Keratinocyte (primary cell): ENCODE data around the gene SMC5. TPM values are rescaled to one million over a fixed set of nuclear protein-coding genes. Genes with fewer than 3 reads are reported as not detected.

Source experiments
- DNase-seq: peaks from one replicate; pipeline ENCODE4 v3.0.0-alpha.2; 2011; ENCODE audit warnings: low read depth, missing footprints, low spot score
- FAIRE-seq: peaks from 2 replicates; lab custom pipeline; 2011; peaks lifted over from hg19 to GRCh38; lab: Jason Lieb, UNC
- H2AFZ ChIP-seq: 2 replicates; pipeline ENCODE4 v1.6.0; 2012; ENCODE audit warnings: low read length, control low read depth, inconsistent platforms; ENCODE audit not compliant: control insufficient read depth
- H3K27ac ChIP-seq: 2 replicates; pipeline ENCODE4 v1.5.1; 2011; ENCODE audit warnings: low read length; ENCODE audit not compliant: control insufficient read depth, insufficient read depth
- H3K27me3 ChIP-seq: 3 replicates; pipeline ENCODE4 v1.6.0; 2011; ENCODE audit warnings: low read length; ENCODE audit not compliant: control insufficient read depth, insufficient read depth; ENCODE audit errors: extremely low read depth
- H3K36me3 ChIP-seq, 2 experiments: 2 replicates in 1 of 2; 3 replicates in 1 of 2; pipeline ENCODE4 v1.5.1; 2011; ENCODE audit warnings: low read length in 2 of 2, mild to moderate bottlenecking in 1 of 2; ENCODE audit not compliant: control insufficient read depth in 2 of 2, insufficient read depth in 2 of 2; ENCODE audit errors: extremely low read depth in 1 of 2
- H3K4me1 ChIP-seq: 3 replicates; pipeline ENCODE4 v1.5.1; 2011; ENCODE audit warnings: low read length; ENCODE audit not compliant: control insufficient read depth, insufficient read depth; ENCODE audit errors: extremely low read depth
- H3K4me2 ChIP-seq: 3 replicates; pipeline ENCODE4 v1.6.0; 2011; ENCODE audit warnings: low read depth, low read length; ENCODE audit not compliant: control insufficient read depth, insufficient read depth; ENCODE audit errors: extremely low read depth
- H3K4me3 ChIP-seq, 3 experiments: fragments of 200-600 bp in 1 of 3; sonication (generic) in 1 of 3; 2 replicates in 2 of 3; 3 replicates in 1 of 3; pipeline ENCODE4 v1.5.1; 2011 to 2016; ENCODE audit warnings: low read length in 3 of 3, mild to moderate bottlenecking in 3 of 3, control low read depth in 2 of 3, inconsistent platforms in 1 of 3, low read depth in 1 of 3, mixed read lengths in 1 of 3, mixed run types in 1 of 3, moderate library complexity in 1 of 3; ENCODE audit not compliant: control insufficient read depth in 2 of 3, insufficient read depth in 2 of 3; ENCODE audit errors: extremely low read depth in 1 of 3
- H3K79me2 ChIP-seq: 2 replicates; pipeline ENCODE4 v1.6.0; 2012; ENCODE audit warnings: low read length; ENCODE audit not compliant: control insufficient read depth, insufficient read depth
- H3K9ac ChIP-seq: 3 replicates; pipeline ENCODE4 v1.6.0; 2011; ENCODE audit warnings: low read length; ENCODE audit not compliant: control insufficient read depth, insufficient read depth; ENCODE audit errors: extremely low read depth
- H3K9me1 ChIP-seq: 3 replicates; pipeline ENCODE4 v1.6.0; 2011; ENCODE audit warnings: low read length; ENCODE audit not compliant: control insufficient read depth, insufficient read depth; ENCODE audit errors: extremely low read depth
- H3K9me3 ChIP-seq: 2 replicates; pipeline ENCODE4 v1.5.1; 2012; ENCODE audit warnings: low read depth, low read length; ENCODE audit not compliant: control insufficient read depth
- H4K20me1 ChIP-seq: 3 replicates; pipeline ENCODE4 v1.6.0; 2011; ENCODE audit warnings: low read length; ENCODE audit not compliant: control insufficient read depth, insufficient read depth; ENCODE audit errors: extremely low read depth
- EZH2 ChIP-seq: IDR thresholded peaks from one replicate; pipeline ENCODE4 v1.6.1; 2012; ENCODE audit warnings: inconsistent platforms, mild to moderate bottlenecking, low read length, moderate library complexity
- dilution Hi-C: fragments of 300-500 bp; cut with MboI; formaldehyde crosslinking; loops from one replicate; pipeline ENCODE4 v1.7.0; 2020; ENCODE audit warnings: low sequenced_read_pairs; ENCODE audit not compliant: extremely low pct_ligation_motif_present
- polyA plus RNA-seq, 5 experiments: library from polyadenylated mRNA; depleted of rRNA in 3 of 5; stranded (reverse) in 3 of 5; stranded (forward) in 1 of 5; unstranded in 1 of 5; fragments of >200 nt; gene quantifications; 1 replicate in 1 of 5; 2 replicates in 3 of 5; 3 replicates in 1 of 5; pipeline versions ENCODE4 v1.2.1 to v1.2.3, GENCODE V29; 2011 to 2012; ENCODE audit warnings: missing spikeins in 2 of 5, low read depth in 1 of 5, low replicate concordance in 1 of 5
- TF ChIP-seq, protein P1 (sequence below), 3 experiments: IDR thresholded peaks in 1 of 3; conservative IDR thresholded peaks in 1 of 3; optimal IDR thresholded peaks in 1 of 3; 2 replicates in 2 of 3; 3 replicates in 1 of 3; pipeline versions ENCODE3 to v1.5.1; 2011; ENCODE audit warnings: low read length in 3 of 3, mild to moderate bottlenecking in 3 of 3, moderate library complexity in 2 of 3, control low read depth in 1 of 3, inconsistent platforms in 1 of 3; ENCODE audit not compliant: insufficient read depth in 2 of 3; ENCODE audit errors: extremely low read depth in 1 of 3

Gene SMC5
- polyA plus RNA-seq, 1 donor (not counting 4 experiments of a cell fraction or from before 2014, with no cell fraction given): 16.5 TPM

DNA sequence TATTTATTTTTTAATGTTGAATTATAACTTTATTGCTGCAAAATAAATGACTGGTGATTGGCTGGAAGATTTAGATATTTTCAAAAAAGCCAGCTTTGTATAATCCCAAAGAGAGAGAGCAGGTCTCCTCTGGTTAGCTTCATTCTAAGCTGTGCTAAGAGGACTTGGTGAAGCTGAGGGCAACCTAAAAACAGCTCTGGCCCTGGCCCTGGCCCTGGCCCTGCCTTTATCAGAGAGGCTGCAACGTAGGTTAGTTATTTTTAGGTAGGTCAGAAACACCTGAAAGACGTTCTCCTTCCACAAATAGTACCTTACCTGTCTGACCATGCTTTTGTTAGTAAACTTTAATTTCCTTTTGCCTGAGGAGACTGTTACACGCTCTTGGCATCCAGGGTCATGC lies 97.0 kb downstream of the SMC5 start:
- Histone ChIP-seq H3K4me1 (no peaks in the 10 kb centered on the region), H3K4me2 (no peak overlapping the region), H3K9me3 (no peaks in the 10 kb centered on the region), H4K20me1 (no peaks in the 10 kb centered on the region), H3K27ac (no peak overlapping the region), H2AFZ (no peak overlapping the region), H3K4me3 (no peak overlapping the region), H3K9me1 (no peaks in the 10 kb centered on the region), H3K36me3 (no peaks in the 10 kb centered on the region), H3K9ac (no peak overlapping the region), H3K79me2 (no peaks in the 10 kb centered on the region), H3K27me3 (no peaks in the 10 kb centered on the region)
- dilution Hi-C loops: no loop called here
- TF ChIP-seq EZH2: no peak
- TF ChIP-seq, protein P1, sequence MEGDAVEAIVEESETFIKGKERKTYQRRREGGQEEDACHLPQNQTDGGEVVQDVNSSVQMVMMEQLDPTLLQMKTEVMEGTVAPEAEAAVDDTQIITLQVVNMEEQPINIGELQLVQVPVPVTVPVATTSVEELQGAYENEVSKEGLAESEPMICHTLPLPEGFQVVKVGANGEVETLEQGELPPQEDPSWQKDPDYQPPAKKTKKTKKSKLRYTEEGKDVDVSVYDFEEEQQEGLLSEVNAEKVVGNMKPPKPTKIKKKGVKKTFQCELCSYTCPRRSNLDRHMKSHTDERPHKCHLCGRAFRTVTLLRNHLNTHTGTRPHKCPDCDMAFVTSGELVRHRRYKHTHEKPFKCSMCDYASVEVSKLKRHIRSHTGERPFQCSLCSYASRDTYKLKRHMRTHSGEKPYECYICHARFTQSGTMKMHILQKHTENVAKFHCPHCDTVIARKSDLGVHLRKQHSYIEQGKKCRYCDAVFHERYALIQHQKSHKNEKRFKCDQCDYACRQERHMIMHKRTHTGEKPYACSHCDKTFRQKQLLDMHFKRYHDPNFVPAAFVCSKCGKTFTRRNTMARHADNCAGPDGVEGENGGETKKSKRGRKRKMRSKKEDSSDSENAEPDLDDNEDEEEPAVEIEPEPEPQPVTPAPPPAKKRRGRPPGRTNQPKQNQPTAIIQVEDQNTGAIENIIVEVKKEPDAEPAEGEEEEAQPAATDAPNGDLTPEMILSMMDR (optimal IDR thresholded peaks at IDR 0.05 in 1 of 3, IDR thresholded peaks at IDR 0.05 in 1 of 3, conservative IDR thresholded peaks at IDR 0.05 in 1 of 3; ENCODE audit: extremely low read depth in 1 of 3, insufficient read depth in 2 of 3, low read length in 3 of 3): no peak
- no peak for DNase-seq
- no peak for FAIRE-seq

DNA sequence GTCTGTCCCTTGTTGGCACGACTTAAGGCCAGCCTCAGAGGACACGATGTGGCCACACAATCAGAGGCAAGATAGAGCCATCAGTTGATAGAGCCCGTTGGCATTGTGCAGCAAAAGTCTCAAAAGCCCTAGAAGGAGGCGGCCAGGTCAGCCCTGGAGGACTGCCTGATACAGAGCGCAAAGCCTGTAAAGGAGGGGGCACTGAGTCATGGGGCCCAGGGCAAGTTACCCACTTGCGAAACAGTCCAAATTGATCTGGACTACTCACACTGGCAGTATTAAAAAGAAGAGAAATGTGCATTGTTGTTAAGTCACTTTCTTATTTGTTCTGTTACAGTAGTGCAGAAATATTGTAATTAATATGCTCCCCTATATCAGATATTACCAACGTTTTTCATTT lies 104.2 kb downstream of the SMC5 start:
- Histone ChIP-seq H3K9ac (no peak overlapping the region), H4K20me1 (no peaks in the 10 kb centered on the region), H3K4me1 (no peaks in the 10 kb centered on the region), H2AFZ (no peak overlapping the region), H3K27me3 (no peaks in the 10 kb centered on the region), H3K4me2 (no peak overlapping the region), H3K27ac (no peak overlapping the region), H3K4me3 (no peak overlapping the region), H3K9me3 (no peaks in the 10 kb centered on the region), H3K79me2 (no peaks in the 10 kb centered on the region), H3K36me3 (no peaks in the 10 kb centered on the region), H3K9me1 (no peaks in the 10 kb centered on the region)
- FAIRE-seq: no peak
- TF ChIP-seq, protein P1 (optimal IDR thresholded peaks at IDR 0.05 in 1 of 3, IDR thresholded peaks at IDR 0.05 in 1 of 3, conservative IDR thresholded peaks at IDR 0.05 in 1 of 3; ENCODE audit: extremely low read depth in 1 of 3, insufficient read depth in 2 of 3, low read length in 3 of 3): no peak
- no peak for TF ChIP-seq EZH2
- no peak for DNase-seq
- dilution Hi-C loops: no loop called here
